Hematopoietic multipotent progenitor cell (in vitro differentiated cells): ENCODE measurements around the gene THAP4. TPM values are rescaled to one million over a fixed set of nuclear protein-coding genes. Genes with fewer than 3 reads are reported as not detected.
"Not testable (repeated sequence)": the region's sequence is repeated elsewhere in the genome, so short reads cannot be mapped to it uniquely, and the experiment has no call there.

Source experiments
- DNase-seq, 3 donors: peaks; one replicate each; pipeline ENCODE4 v3.0.0-alpha.2; 2011 to 2015; ENCODE audit warnings: low read depth in 2 of 3, low spot score in 2 of 3
- total RNA-seq: library from RNA; depleted of rRNA; stranded (reverse); fragments of >200 nt; gene quantifications from one replicate; pipeline ENCODE4 v1.2.3, GENCODE V29; 2012

The THAP4 gene
- total RNA-seq, 1 donor = 49.8 TPM

- DNase-seq = not testable (repeated sequence)
Measured at GRCh38 chr2:241567266-241567665, 69.7 kb downstream of the THAP4 start.

GRCh38 chr2:241566468-241566867 is 70.5 kb downstream of the THAP4 start:
- no peak for DNase-seq

DNA sequence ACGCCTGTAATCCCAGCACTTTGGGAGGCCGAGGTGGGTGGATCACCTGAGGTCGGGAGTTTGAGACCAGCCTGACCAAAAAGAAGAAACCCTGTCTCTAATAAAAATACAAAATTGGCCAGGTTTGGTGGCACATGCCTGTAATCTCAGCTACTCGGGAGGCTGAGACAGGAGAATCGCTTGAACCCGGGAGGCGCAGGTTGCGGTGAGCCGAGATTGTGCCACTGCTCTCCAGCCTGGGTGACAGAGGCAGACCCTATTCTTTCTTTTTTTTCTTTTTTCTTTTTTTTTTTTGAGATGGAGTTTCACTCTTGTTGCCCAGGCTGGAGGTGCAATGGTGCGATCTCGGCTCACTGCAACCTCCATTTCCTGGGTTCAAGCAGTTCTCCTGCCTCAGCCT is 70.9 kb downstream of the THAP4 start:
- DNase-seq = not testable (repeated sequence)

DNA sequence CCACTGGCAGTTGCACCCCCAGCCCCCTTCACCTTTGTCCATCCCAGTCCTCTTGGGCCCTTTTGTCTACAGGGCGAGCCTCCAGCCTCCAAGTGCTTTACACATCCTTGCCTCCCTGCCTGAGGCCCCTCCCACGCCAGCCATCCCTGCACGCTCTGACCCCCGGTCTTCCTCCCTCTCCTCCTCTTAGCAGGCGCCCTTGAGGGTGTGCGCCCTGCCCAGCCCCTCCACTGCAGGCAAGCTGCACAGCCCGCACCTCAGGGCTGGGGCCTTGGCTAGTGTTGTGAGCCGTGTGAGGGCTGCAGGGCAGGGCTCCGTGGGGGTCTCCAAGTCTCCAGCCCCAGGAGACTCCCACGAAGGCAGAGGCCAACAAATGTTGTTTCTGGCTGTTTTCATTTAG is 71.5 kb downstream of the THAP4 start:
- no peak for DNase-seq

- DNase-seq = no peak
Measured at GRCh38 chr2:241564596-241565410, 72.2 kb downstream of the THAP4 start.

GRCh38 chr2:241563981-241564595 is 72.9 kb downstream of the THAP4 start:
- no peak for DNase-seq

GRCh38 chr2:241563571-241563980 is 73.4 kb downstream of the THAP4 start:
- no peak for DNase-seq

DNA sequence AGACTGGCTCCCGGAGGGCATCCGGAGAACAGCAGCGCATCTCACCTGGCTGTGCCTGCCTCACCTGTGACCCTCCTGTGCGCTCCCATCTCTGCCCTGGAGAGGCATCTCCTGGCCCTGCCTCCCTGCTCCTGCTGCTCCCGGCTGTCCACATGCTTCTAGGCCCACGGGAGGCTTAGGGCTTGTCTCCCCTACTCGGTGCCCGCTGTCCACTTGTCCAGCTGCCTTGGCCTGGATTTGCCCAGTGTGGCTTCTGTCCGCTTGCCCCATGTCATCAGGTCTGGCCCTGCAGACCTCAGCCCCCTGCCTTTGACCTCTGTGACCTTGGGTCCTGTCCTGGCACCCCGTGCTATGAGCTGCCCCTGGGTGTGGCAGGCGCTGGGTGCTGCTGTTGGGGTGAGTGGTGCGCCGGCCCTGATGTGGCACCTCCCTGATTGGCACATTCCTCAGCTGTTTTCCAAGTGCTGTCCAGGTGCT is 73.9 kb downstream of the THAP4 start:
- DNase-seq = no peak

GRCh38 chr2:241562269-241562891 is 74.6 kb downstream of the THAP4 start:
- DNase-seq = no peak

DNA sequence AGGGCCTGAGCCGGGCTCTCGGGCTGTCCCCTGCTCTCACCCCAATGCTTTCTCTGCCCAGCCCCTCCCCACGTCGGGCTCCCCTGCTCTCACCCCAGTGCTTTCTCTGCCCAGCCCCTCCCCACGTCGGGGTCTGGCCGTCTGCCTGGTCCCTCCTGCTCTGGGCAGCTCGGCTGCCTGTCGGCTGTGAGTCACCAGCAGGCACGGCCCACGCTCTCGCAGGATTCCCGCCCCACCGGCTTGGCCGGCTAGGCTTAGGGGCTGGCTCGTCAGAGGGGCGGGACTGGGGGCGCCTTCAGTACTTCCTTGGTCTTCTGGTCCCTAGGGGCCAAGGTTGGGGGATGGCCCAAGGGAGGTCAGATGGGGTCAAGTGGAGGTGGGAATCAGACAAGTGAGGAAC is 75.1 kb downstream of the THAP4 start:
- no peak for DNase-seq

- no peak for DNase-seq
Measured at GRCh38 chr2:241560883-241561474, 76.0 kb downstream of the THAP4 start.

GRCh38 chr2:241560162-241560882 is 76.6 kb downstream of the THAP4 start:
- no peak for DNase-seq

GRCh38 chr2:241559323-241560161 is 77.4 kb downstream of the THAP4 start:
- DNase-seq = no peak

DNA sequence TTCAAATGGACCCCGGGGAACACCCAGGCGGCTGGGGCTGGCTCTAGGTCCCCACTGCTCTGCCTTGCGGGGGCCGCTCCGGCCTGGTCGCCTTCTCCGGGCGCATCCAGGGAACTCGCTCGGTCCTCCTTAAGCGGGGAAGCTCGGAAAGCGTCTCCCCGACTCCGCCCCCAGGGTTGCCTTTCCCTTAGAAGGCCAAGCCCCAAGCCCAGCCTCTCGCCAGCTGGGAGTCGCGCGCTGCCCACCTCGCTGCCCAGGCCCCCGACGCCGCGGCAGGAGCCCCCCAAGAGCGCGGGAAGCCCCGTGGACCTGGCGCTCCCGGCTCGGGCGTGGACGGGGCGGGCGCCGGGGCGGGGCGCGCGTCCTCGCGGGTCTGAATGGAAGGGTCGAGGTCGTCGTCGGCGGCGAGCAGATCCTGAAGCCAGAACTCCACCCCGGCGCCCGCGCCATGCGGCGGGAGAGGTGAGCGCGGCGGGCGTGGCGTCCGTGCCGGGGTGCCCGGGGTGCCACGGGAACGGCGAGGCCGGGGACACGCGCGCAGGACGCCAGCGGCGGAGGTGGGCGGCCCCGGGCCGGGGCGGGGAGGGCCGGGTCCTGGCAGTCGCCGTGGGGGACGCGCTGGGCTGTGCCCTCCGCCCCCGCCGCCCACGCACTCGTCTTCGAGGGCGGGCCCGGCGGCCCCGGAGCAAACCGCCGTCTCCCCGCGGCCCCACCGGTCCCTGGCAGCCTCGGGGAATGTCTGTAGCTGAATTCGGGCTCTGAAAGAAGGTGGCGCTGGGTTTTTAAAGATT is 78.2 kb downstream of the THAP4 start, which contains the start of gene BOK:
BOK (plus strand) TSS at position 214 of the 791 bp plus-strand sequence. CDS start 739 bp downstream, outside the sequence.
- no peak for DNase-seq

DNA sequence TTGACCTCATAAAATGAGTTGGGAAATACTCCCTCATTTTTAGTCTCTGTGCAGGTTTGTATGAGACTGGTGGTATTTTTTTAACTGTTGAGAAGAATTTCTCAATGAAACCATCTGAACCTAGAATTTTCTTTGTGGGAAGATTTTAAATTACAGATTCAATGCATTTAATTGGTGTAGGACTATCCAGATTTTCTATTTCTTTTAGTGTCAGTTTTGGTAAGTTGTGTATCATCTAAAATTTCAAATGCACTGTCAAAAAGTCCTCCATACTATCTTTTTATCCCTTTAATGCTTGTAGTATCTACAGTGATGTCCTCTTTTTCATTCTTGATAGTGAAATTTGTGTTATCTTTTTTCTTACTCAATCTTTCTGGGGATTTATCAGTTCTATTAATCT is 80.2 kb downstream of the THAP4 start:
- DNase-seq = no peak

DNA sequence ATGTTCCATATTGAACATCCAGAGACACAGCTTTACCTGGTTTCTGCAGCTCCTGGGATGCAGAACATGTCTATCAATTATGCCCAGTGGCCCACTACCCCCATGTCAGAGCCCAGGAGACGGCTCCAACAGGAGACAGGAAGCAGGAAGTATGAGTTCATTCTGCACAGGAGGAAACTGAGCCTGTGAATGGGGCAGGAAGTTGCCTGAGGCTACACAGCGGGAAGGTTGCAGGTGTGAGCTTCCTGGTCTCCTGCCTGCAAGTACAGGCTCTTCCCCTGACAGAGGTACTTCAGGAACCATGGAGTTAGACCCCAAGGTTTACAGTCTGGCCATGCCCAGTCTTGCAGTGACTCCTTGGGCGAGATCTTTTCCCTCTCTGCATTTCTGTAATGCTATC is 81.2 kb downstream of the THAP4 start:
- DNase-seq = no peak

- no peak for DNase-seq
Measured at GRCh38 chr2:241554610-241555322, 82.2 kb downstream of the THAP4 start.

GRCh38 chr2:241553981-241554380 is 83.0 kb downstream of the THAP4 start:
- DNase-seq = no peak
